ENCODE measurements around the gene FAM217A. TPM values are rescaled to one million over a fixed set of nuclear protein-coding genes. Genes with fewer than 3 reads are reported as not detected.

The FAM217A gene
- total RNA-seq, 1 experiment from 2014 or later, result not detected

DNA sequence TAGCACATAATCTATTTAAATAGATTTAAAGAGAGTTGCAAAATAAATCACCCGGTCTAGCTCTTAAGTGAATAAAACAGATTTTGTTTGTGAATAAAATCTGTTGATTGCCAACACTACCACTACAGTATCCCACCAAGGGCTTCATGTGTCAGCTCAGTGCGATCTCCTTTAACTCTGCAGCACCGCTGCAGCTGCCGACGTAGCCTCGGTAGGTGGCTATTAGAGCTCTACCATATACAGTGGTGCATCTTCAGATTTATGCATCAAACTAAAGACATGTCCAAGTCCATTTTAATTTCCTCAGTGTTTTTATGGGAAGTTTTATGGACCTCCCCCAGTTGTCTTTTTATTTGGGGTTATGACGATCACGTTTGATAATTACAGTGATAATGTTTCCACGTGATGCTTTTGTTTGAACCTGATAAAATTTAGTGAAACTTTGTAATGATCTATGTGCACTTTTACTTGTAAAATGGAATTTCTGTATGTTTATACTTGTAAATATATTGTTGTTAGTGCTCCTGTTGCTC, 29.7 kb upstream of the FAM217A start (continued):
- TF ChIP-seq RAD21 (IDR thresholded peaks at IDR 0.05; ENCODE audit: low read depth) (no peak), JUND (IDR thresholded peaks at IDR 0.05) (no peak), FOSL1 (IDR thresholded peaks at IDR 0.05; ENCODE audit: low read depth) (no peak), CBX3 (IDR thresholded peaks at IDR 0.05; ENCODE audit: low read depth) (no peak), ELF1 (IDR thresholded peaks at IDR 0.05; ENCODE audit: borderline replicate concordance, low read depth) (no peak)
- TF ChIP-seq, protein P1, sequence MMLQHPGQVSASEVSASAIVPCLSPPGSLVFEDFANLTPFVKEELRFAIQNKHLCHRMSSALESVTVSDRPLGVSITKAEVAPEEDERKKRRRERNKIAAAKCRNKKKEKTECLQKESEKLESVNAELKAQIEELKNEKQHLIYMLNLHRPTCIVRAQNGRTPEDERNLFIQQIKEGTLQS (IDR thresholded peaks at IDR 0.05), result no peak

DNA sequence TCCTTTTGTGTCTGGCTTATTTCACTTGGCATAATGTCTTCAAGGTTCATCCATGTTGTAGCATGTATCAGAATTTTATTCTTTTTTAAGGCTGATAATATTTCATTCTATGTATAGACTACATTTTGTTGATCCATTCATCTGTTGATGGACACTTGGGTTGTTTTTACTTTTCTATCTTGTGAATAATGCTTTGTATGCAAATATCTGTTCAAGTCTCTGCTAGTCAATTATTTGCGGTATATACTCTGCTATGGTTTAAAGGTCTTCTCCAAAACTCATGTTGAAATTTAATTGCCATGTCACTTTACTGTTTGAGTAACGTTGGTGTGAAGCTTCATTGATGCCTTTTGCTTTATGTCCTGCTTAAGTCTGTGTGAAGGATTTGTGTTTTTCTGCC, 28.9 kb upstream of the FAM217A start:
- Histone ChIP-seq H2AFZ (ENCODE audit: low read depth, low read length, poor library complexity, severe bottlenecking) (no peak overlapping the region), H3K4me1 (ENCODE audit: control insufficient read depth in 1 of 2, insufficient read depth in 2 of 2, low read length in 2 of 2) (peaks cover 2 to 7% of the 10 kb centered on the region in 2 experiments; a peak in 3 of 4 replicates), H3K9ac (ENCODE audit: low read length) (no peak overlapping the region), H4K20me1 (ENCODE audit: insufficient read depth) (no peaks in the 10 kb centered on the region), H3K27ac (ENCODE audit: low read depth, low read length) (no peak overlapping the region), H3K9me2 (ENCODE audit: insufficient read depth) (no peaks in the 10 kb centered on the region), H3K4me3 (replicated peaks in 1 of 2; ENCODE audit: low read depth in 1 of 2, low read length in 2 of 2) (no peak overlapping the region), H3K36me3 (ENCODE audit: control insufficient read depth in 1 of 2, insufficient read depth in 2 of 2, low read length in 2 of 2) (no peaks in the 10 kb centered on the region), H3K79me2 (ENCODE audit: insufficient read depth, low read length) (no peaks in the 10 kb centered on the region), H3K27me3 (ENCODE audit: insufficient read depth, low read length) (no peaks in the 10 kb centered on the region), H3K4me2 (ENCODE audit: low read length) (no peak overlapping the region), H3K9me3 (ENCODE audit: control insufficient read depth in 1 of 2, insufficient read depth in 1 of 2, low read depth in 1 of 2, low read length in 2 of 2) (no peaks in the 10 kb centered on the region)
- no TSS peak for BruUV-seq (replicated peaks)
- no peak for TF ChIP-seq POLR2AphosphoS5 (IDR thresholded peaks at IDR 0.05; ENCODE audit: low read depth, low read length)
- TF ChIP-seq CBX3 (IDR thresholded peaks at IDR 0.05; ENCODE audit: low read depth), result no peak
- TF ChIP-seq EZH2 (IDR thresholded peaks at IDR 0.05), result no peak
- TF ChIP-seq SRF (IDR thresholded peaks at IDR 0.05; ENCODE audit: low read depth), result no peak
- TF ChIP-seq, protein P2, sequence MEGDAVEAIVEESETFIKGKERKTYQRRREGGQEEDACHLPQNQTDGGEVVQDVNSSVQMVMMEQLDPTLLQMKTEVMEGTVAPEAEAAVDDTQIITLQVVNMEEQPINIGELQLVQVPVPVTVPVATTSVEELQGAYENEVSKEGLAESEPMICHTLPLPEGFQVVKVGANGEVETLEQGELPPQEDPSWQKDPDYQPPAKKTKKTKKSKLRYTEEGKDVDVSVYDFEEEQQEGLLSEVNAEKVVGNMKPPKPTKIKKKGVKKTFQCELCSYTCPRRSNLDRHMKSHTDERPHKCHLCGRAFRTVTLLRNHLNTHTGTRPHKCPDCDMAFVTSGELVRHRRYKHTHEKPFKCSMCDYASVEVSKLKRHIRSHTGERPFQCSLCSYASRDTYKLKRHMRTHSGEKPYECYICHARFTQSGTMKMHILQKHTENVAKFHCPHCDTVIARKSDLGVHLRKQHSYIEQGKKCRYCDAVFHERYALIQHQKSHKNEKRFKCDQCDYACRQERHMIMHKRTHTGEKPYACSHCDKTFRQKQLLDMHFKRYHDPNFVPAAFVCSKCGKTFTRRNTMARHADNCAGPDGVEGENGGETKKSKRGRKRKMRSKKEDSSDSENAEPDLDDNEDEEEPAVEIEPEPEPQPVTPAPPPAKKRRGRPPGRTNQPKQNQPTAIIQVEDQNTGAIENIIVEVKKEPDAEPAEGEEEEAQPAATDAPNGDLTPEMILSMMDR (IDR thresholded peaks at IDR 0.05 in 2 of 3, conservative IDR thresholded peaks at IDR 0.05 in 1 of 3; ENCODE audit: borderline replicate concordance in 1 of 3, insufficient read depth in 1 of 3, low read depth in 2 of 3, low read length in 2 of 3), result no peak
- no peak for TF ChIP-seq ZFX (IDR thresholded peaks at IDR 0.05)
- TF ChIP-seq, protein P3, sequence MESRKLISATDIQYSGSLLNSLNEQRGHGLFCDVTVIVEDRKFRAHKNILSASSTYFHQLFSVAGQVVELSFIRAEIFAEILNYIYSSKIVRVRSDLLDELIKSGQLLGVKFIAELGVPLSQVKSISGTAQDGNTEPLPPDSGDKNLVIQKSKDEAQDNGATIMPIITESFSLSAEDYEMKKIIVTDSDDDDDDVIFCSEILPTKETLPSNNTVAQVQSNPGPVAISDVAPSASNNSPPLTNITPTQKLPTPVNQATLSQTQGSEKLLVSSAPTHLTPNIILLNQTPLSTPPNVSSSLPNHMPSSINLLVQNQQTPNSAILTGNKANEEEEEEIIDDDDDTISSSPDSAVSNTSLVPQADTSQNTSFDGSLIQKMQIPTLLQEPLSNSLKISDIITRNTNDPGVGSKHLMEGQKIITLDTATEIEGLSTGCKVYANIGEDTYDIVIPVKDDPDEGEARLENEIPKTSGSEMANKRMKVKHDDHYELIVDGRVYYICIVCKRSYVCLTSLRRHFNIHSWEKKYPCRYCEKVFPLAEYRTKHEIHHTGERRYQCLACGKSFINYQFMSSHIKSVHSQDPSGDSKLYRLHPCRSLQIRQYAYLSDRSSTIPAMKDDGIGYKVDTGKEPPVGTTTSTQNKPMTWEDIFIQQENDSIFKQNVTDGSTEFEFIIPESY (IDR thresholded peaks at IDR 0.05; ENCODE audit: extremely low read depth, insufficient replicate concordance, low read length), result no peak
- DNase-seq (ENCODE audit: low read depth, low spot score) (no peak), ATAC-seq (no peak)
- intact Hi-C loops (cut with micrococcal nuclease), result no loop called here
- ChIA-PET RAD21 (ENCODE audit: low non-redundant PET in 1 of 2, low total read pairs in 2 of 2, uncharacterized antibody in 2 of 2, unreplicated experiment in 2 of 2) (no interaction called here), POLR2A (no interaction called here), CTCF (no interaction called here)
